Neural progenitor cell (in vitro differentiated cells): ENCODE results near the gene MYO3A. TPM values are rescaled to one million over a fixed set of nuclear protein-coding genes. Genes with fewer than 3 reads are reported as not detected.
A peak's percentile ranks its signal among the peaks of the same experiment; 100 is the strongest.
"Not testable (repeated sequence)": the region's sequence is repeated elsewhere in the genome, so short reads cannot be mapped to it uniquely, and the experiment has no call there.

Experiments
- DNase-seq: peaks from one replicate; pipeline ENCODE4 v3.0.0-alpha.2; 2016; ENCODE audit warnings: low spot score
- H2AFZ ChIP-seq: fragments of 200-600 bp; sonication (generic); replicated peaks from 2 replicates; pipeline ENCODE4 v1.6.1; 2016; ENCODE audit warnings: antibody characterized with exemption
- H3F3A ChIP-seq: fragments of 200-600 bp; sonication (generic); 2 replicates; pipeline ENCODE4 v1.6.1; 2016; ENCODE audit warnings: antibody characterized with exemption, low read depth
- H3K27ac ChIP-seq: fragments of 200-600 bp; sonication (generic); 2 replicates; pipeline ENCODE4 v1.5.1; 2016; ENCODE audit warnings: mild to moderate bottlenecking
- H3K27me3 ChIP-seq: fragments of 200-600 bp; sonication (generic); 2 replicates; pipeline ENCODE4 v1.6.1; 2016; ENCODE audit warnings: mild to moderate bottlenecking, moderate library complexity
- H3K36me3 ChIP-seq: fragments of 200-600 bp; sonication (generic); 2 replicates; pipeline ENCODE4 v1.5.1; 2016
- H3K4me1 ChIP-seq: fragments of 200-600 bp; sonication (generic); 2 replicates; pipeline ENCODE4 v1.6.1; 2016; ENCODE audit warnings: mixed run types
- H3K4me2 ChIP-seq: fragments of 200-600 bp; sonication (generic); 2 replicates; pipeline ENCODE4 v1.6.1; 2016
- H3K4me3 ChIP-seq: fragments of 200-600 bp; sonication (generic); 2 replicates; pipeline ENCODE4 v1.5.1; 2016
- H3K79me2 ChIP-seq: fragments of 200-600 bp; sonication (generic); 2 replicates; pipeline ENCODE4 v1.6.1; 2016; ENCODE audit warnings: low read depth
- H3K9ac ChIP-seq: fragments of 200-600 bp; sonication (generic); 2 replicates; pipeline ENCODE4 v1.6.1; 2016
- H3K9me3 ChIP-seq: fragments of 200-600 bp; sonication (generic); 2 replicates; pipeline ENCODE4 v1.5.1; 2016; ENCODE audit warnings: low read depth
- H4K20me1 ChIP-seq: fragments of 200-600 bp; sonication (generic); 2 replicates; pipeline ENCODE4 v1.6.1; 2016; ENCODE audit warnings: low read depth
- H3K27ac Mint-ChIP-seq: 3 replicates; pipeline ENCODE4 v1.8.0; 2021; ENCODE audit warnings: mixed read lengths
- H3K27me3 Mint-ChIP-seq: 2 replicates; pipeline ENCODE4 v1.8.0; 2022; ENCODE audit warnings: low read depth, mild to moderate bottlenecking, inconsistent platforms, moderate library complexity, mixed read lengths; ENCODE audit not compliant: insufficient read depth
- H3K36me3 Mint-ChIP-seq: 3 replicates; pipeline ENCODE4 v1.8.0; 2021; ENCODE audit warnings: mixed read lengths
- H3K4me1 Mint-ChIP-seq: 3 replicates; pipeline ENCODE4 v1.8.0; 2021; ENCODE audit warnings: mixed read lengths
- H3K4me3 Mint-ChIP-seq: 3 replicates; pipeline ENCODE4 v1.8.0; 2021; ENCODE audit warnings: mild to moderate bottlenecking, moderate library complexity, mixed read lengths
- H3K9me3 Mint-ChIP-seq: 3 replicates; pipeline ENCODE4 v1.8.0; 2020; ENCODE audit warnings: mixed read lengths
- CTCF ChIP-seq: fragments of 200-600 bp; sonication (generic); IDR thresholded peaks from 2 replicates; pipeline ENCODE4 v1.5.1; 2017; ENCODE audit warnings: antibody characterized with exemption, mild to moderate bottlenecking
- EZH2 ChIP-seq: fragments of 200-600 bp; sonication (generic); IDR thresholded peaks from 2 replicates; pipeline ENCODE4 v1.6.1; 2017; ENCODE audit warnings: antibody characterized with exemption, mild to moderate bottlenecking, moderate library complexity
- EZH2phosphoT487 ChIP-seq: fragments of 200-600 bp; sonication (generic); IDR thresholded peaks from 2 replicates; pipeline ENCODE4 v1.6.1; 2017; ENCODE audit warnings: antibody characterized with exemption
- total RNA-seq: library from RNA; depleted of rRNA; stranded (reverse); fragments of >200 nt; gene quantifications from 2 replicates; pipeline ENCODE4 v1.2.3, GENCODE V29; 2015; ENCODE audit warnings: low replicate concordance

The MYO3A gene
- total RNA-seq, 1 donor from 2014 or later: 0.09 TPM

GRCh38 chr10:26067680-26068079 lies 133.7 kb downstream of the MYO3A start:
- Histone ChIP-seq H3K9me3 (no peaks in the 10 kb centered on the region), H3K4me2 (no peak overlapping the region), H3K9ac (no peak overlapping the region), H3K36me3 (no peaks in the 10 kb centered on the region), H2AFZ (no peak overlapping the region), H3K27me3 (no peaks in the 10 kb centered on the region), H4K20me1 (no peaks in the 10 kb centered on the region), H3K79me2 (no peaks in the 10 kb centered on the region), H3F3A (no peaks in the 10 kb centered on the region), H3K27ac (no peak overlapping the region), H3K4me1 (no peaks in the 10 kb centered on the region), H3K4me3 (no peak overlapping the region)
- Mint-ChIP-seq H3K36me3 (peaks cover 1% of the 10 kb centered on the region), H3K4me1 (no peaks in the 10 kb centered on the region), H3K27me3 (no peaks in the 10 kb centered on the region), H3K27ac (no peak overlapping the region), H3K9me3 (no peaks in the 10 kb centered on the region), H3K4me3 (no peak overlapping the region)
- no peak for DNase-seq
- no peak for TF ChIP-seq CTCF
- no peak for TF ChIP-seq EZH2
- no peak for TF ChIP-seq EZH2phosphoT487

GRCh38 chr10:26080971-26081370 lies 146.9 kb downstream of the MYO3A start:
- H3K79me2 ChIP-seq, H3K9me3 Mint-ChIP-seq, H3K27ac Mint-ChIP-seq: not testable (repeated sequence)

GRCh38 chr10:26081459-26081858 lies 147.4 kb downstream of the MYO3A start:
- Histone ChIP-seq H3K4me3 (no peak overlapping the region), H3K9ac (no peak overlapping the region), H3K4me2 (no peak overlapping the region), H3F3A (no peaks in the 10 kb centered on the region), H3K27ac (no peak overlapping the region), H3K4me1 (no peaks in the 10 kb centered on the region), H3K36me3 (no peaks in the 10 kb centered on the region), H3K79me2 (no peaks in the 10 kb centered on the region), H4K20me1 (no peaks in the 10 kb centered on the region), H3K27me3 (no peaks in the 10 kb centered on the region), H2AFZ (no peak overlapping the region), H3K9me3 (no peaks in the 10 kb centered on the region)
- H3K27me3 Mint-ChIP-seq: no peaks in the 10 kb centered on the region
- no peaks in the 10 kb centered on the region for H3K36me3 Mint-ChIP-seq
- H3K4me3 Mint-ChIP-seq: no peak overlapping the region
- no peaks in the 10 kb centered on the region for H3K4me1 Mint-ChIP-seq
- peaks cover 5% of the 10 kb centered on the region for H3K9me3 Mint-ChIP-seq
- no peak overlapping the region for H3K27ac Mint-ChIP-seq
- DNase-seq: no peak
- TF ChIP-seq EZH2phosphoT487: no peak
- TF ChIP-seq EZH2: no peak
- no peak for TF ChIP-seq CTCF

More at GRCh38 chr10:26080971-26081370, 146.9 kb downstream of the MYO3A start:
- H3K27ac ChIP-seq, H3F3A ChIP-seq, H3K36me3 Mint-ChIP-seq, H3K4me1 ChIP-seq, H3K4me2 ChIP-seq, H3K27me3 ChIP-seq, H3K36me3 ChIP-seq, H3K4me3 ChIP-seq, H3K4me1 Mint-ChIP-seq, H4K20me1 ChIP-seq, H3K27me3 Mint-ChIP-seq, H3K4me3 Mint-ChIP-seq, H3K9me3 ChIP-seq, H3K9ac ChIP-seq, DNase-seq, H2AFZ ChIP-seq: not testable (repeated sequence)

GRCh38 chr10:26085549-26085948 lies 151.5 kb downstream of the MYO3A start:
- TF ChIP-seq CTCF (no peak), EZH2phosphoT487 (no peak)
- Mint-ChIP-seq H3K27ac (no peak overlapping the region), H3K4me1 (no peaks in the 10 kb centered on the region), H3K9me3 (no peaks in the 10 kb centered on the region), H3K36me3 (no peaks in the 10 kb centered on the region), H3K4me3 (no peak overlapping the region), H3K27me3 (no peaks in the 10 kb centered on the region)
- Histone ChIP-seq H3F3A (no peaks in the 10 kb centered on the region), H3K9me3 (no peaks in the 10 kb centered on the region), H3K79me2 (no peaks in the 10 kb centered on the region), H2AFZ (no peak overlapping the region), H4K20me1 (no peaks in the 10 kb centered on the region), H3K27me3 (no peaks in the 10 kb centered on the region), H3K4me1 (no peaks in the 10 kb centered on the region), H3K4me3 (no peak overlapping the region), H3K4me2 (no peak overlapping the region), H3K27ac (no peak overlapping the region), H3K36me3 (no peaks in the 10 kb centered on the region), H3K9ac (no peak overlapping the region)
- DNase-seq: peak; percentile 29
